Keratinocyte (primary cell): ENCODE results near the gene CSNK1G1. TPM values are rescaled to one million over a fixed set of nuclear protein-coding genes. Genes with fewer than 3 reads are reported as not detected.

Experiments used
- DNase-seq: peaks from one replicate; pipeline ENCODE4 v3.0.0-alpha.2; 2011; ENCODE audit warnings: low read depth, missing footprints, low spot score
- FAIRE-seq: peaks from 2 replicates; lab custom pipeline; 2011; peaks lifted over from hg19 to GRCh38; lab: Jason Lieb, UNC
- H2AFZ ChIP-seq: 2 replicates; pipeline ENCODE4 v1.6.0; 2012; ENCODE audit warnings: low read length, control low read depth, inconsistent platforms; ENCODE audit not compliant: control insufficient read depth
- H3K27ac ChIP-seq: 2 replicates; pipeline ENCODE4 v1.5.1; 2011; ENCODE audit warnings: low read length; ENCODE audit not compliant: control insufficient read depth, insufficient read depth
- H3K27me3 ChIP-seq: 3 replicates; pipeline ENCODE4 v1.6.0; 2011; ENCODE audit warnings: low read length; ENCODE audit not compliant: control insufficient read depth, insufficient read depth; ENCODE audit errors: extremely low read depth
- H3K36me3 ChIP-seq, 2 experiments: 2 replicates in 1 of 2; 3 replicates in 1 of 2; pipeline ENCODE4 v1.5.1; 2011; ENCODE audit warnings: low read length in 2 of 2, mild to moderate bottlenecking in 1 of 2; ENCODE audit not compliant: control insufficient read depth in 2 of 2, insufficient read depth in 2 of 2; ENCODE audit errors: extremely low read depth in 1 of 2
- H3K4me1 ChIP-seq: 3 replicates; pipeline ENCODE4 v1.5.1; 2011; ENCODE audit warnings: low read length; ENCODE audit not compliant: control insufficient read depth, insufficient read depth; ENCODE audit errors: extremely low read depth
- H3K4me2 ChIP-seq: 3 replicates; pipeline ENCODE4 v1.6.0; 2011; ENCODE audit warnings: low read depth, low read length; ENCODE audit not compliant: control insufficient read depth, insufficient read depth; ENCODE audit errors: extremely low read depth
- H3K4me3 ChIP-seq, 3 experiments: fragments of 200-600 bp in 1 of 3; sonication (generic) in 1 of 3; 2 replicates in 2 of 3; 3 replicates in 1 of 3; pipeline ENCODE4 v1.5.1; 2011 to 2016; ENCODE audit warnings: low read length in 3 of 3, mild to moderate bottlenecking in 3 of 3, control low read depth in 2 of 3, inconsistent platforms in 1 of 3, low read depth in 1 of 3, mixed read lengths in 1 of 3, mixed run types in 1 of 3, moderate library complexity in 1 of 3; ENCODE audit not compliant: control insufficient read depth in 2 of 3, insufficient read depth in 2 of 3; ENCODE audit errors: extremely low read depth in 1 of 3
- H3K79me2 ChIP-seq: 2 replicates; pipeline ENCODE4 v1.6.0; 2012; ENCODE audit warnings: low read length; ENCODE audit not compliant: control insufficient read depth, insufficient read depth
- H3K9ac ChIP-seq: 3 replicates; pipeline ENCODE4 v1.6.0; 2011; ENCODE audit warnings: low read length; ENCODE audit not compliant: control insufficient read depth, insufficient read depth; ENCODE audit errors: extremely low read depth
- H3K9me1 ChIP-seq: 3 replicates; pipeline ENCODE4 v1.6.0; 2011; ENCODE audit warnings: low read length; ENCODE audit not compliant: control insufficient read depth, insufficient read depth; ENCODE audit errors: extremely low read depth
- H3K9me3 ChIP-seq: 2 replicates; pipeline ENCODE4 v1.5.1; 2012; ENCODE audit warnings: low read depth, low read length; ENCODE audit not compliant: control insufficient read depth
- H4K20me1 ChIP-seq: 3 replicates; pipeline ENCODE4 v1.6.0; 2011; ENCODE audit warnings: low read length; ENCODE audit not compliant: control insufficient read depth, insufficient read depth; ENCODE audit errors: extremely low read depth
- CTCF ChIP-seq, 3 experiments: IDR thresholded peaks in 1 of 3; conservative IDR thresholded peaks in 1 of 3; optimal IDR thresholded peaks in 1 of 3; 2 replicates in 2 of 3; 3 replicates in 1 of 3; pipeline versions ENCODE3 to v1.5.1; 2011; ENCODE audit warnings: low read length in 3 of 3, mild to moderate bottlenecking in 3 of 3, moderate library complexity in 2 of 3, control low read depth in 1 of 3, inconsistent platforms in 1 of 3; ENCODE audit not compliant: insufficient read depth in 2 of 3; ENCODE audit errors: extremely low read depth in 1 of 3
- EZH2 ChIP-seq: IDR thresholded peaks from one replicate; pipeline ENCODE4 v1.6.1; 2012; ENCODE audit warnings: inconsistent platforms, mild to moderate bottlenecking, low read length, moderate library complexity
- dilution Hi-C: fragments of 300-500 bp; cut with MboI; formaldehyde crosslinking; loops from one replicate; pipeline ENCODE4 v1.7.0; 2020; ENCODE audit warnings: low sequenced_read_pairs; ENCODE audit not compliant: extremely low pct_ligation_motif_present
- polyA plus RNA-seq, 5 experiments: library from polyadenylated mRNA; depleted of rRNA in 3 of 5; stranded (reverse) in 3 of 5; stranded (forward) in 1 of 5; unstranded in 1 of 5; fragments of >200 nt; gene quantifications; 1 replicate in 1 of 5; 2 replicates in 3 of 5; 3 replicates in 1 of 5; pipeline versions ENCODE4 v1.2.1 to v1.2.3, GENCODE V29; 2011 to 2012; ENCODE audit warnings: missing spikeins in 2 of 5, low read depth in 1 of 5, low replicate concordance in 1 of 5

Gene CSNK1G1
- polyA plus RNA-seq, 1 donor (not counting 4 experiments of a cell fraction or from before 2014, with no cell fraction given) = 28.9 TPM

GRCh38 chr15:64245405-64245804 is 110.6 kb downstream of the CSNK1G1 start:
- no peaks in the 10 kb centered on the region for H3K9me1 ChIP-seq
- H3K9me3 ChIP-seq = no peaks in the 10 kb centered on the region
- no peak for FAIRE-seq
- H4K20me1 ChIP-seq = no peaks in the 10 kb centered on the region
- peaks cover 30% of the 10 kb centered on the region for H3K4me1 ChIP-seq
- no peak overlapping the region for H3K27ac ChIP-seq
- no peak overlapping the region for H2AFZ ChIP-seq
- no peak overlapping the region for H3K4me2 ChIP-seq
- H3K9ac ChIP-seq = no peak overlapping the region
- no peak for TF ChIP-seq CTCF (optimal IDR thresholded peaks at IDR 0.05 in 1 of 3, IDR thresholded peaks at IDR 0.05 in 1 of 3, conservative IDR thresholded peaks at IDR 0.05 in 1 of 3; ENCODE audit: extremely low read depth in 1 of 3, insufficient read depth in 2 of 3, low read length in 3 of 3)
- TF ChIP-seq EZH2 = no peak
- no peak overlapping the region for H3K4me3 ChIP-seq
- H3K79me2 ChIP-seq = peaks cover 48% of the 10 kb centered on the region
- H3K27me3 ChIP-seq = no peaks in the 10 kb centered on the region
- dilution Hi-C loops = no loop called here
- no peak for DNase-seq
- no peaks in the 10 kb centered on the region for H3K36me3 ChIP-seq

DNA sequence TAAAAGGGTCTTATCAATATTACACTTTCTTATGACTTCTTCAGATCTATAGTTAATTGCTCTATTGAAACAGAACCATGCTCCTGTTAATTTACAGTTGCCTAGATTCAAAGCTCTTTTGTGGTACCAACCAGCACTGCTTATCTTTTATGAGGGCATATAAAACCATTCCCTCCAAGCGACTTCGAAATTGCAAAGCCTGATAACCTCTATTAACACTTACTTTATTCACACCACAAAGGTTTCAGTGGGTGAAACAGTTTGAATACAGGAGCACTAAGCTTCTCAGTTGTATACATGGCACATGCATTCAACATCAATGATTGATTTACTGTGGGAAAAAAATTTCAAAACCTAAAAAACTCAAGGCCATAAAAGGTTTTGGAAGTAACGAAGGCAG is 118.3 kb downstream of the CSNK1G1 start:
- FAIRE-seq (no peak), DNase-seq (no peak)
- Histone ChIP-seq H3K9me1 (no peaks in the 10 kb centered on the region), H4K20me1 (peaks cover 9% of the 10 kb centered on the region), H3K36me3 (peaks cover 0 to 2% of the 10 kb centered on the region in 2 experiments), H3K4me2 (no peak overlapping the region), H3K9me3 (no peaks in the 10 kb centered on the region), H3K27me3 (no peaks in the 10 kb centered on the region), H3K79me2 (peaks cover 60% of the 10 kb centered on the region), H3K4me1 (peaks cover 2% of the 10 kb centered on the region), H2AFZ (no peak overlapping the region), H3K27ac (no peak overlapping the region), H3K9ac (no peak overlapping the region), H3K4me3 (no peak overlapping the region)
- no peak for TF ChIP-seq EZH2
- TF ChIP-seq CTCF (optimal IDR thresholded peaks at IDR 0.05 in 1 of 3, IDR thresholded peaks at IDR 0.05 in 1 of 3, conservative IDR thresholded peaks at IDR 0.05 in 1 of 3; ENCODE audit: extremely low read depth in 1 of 3, insufficient read depth in 2 of 3, low read length in 3 of 3) = no peak
- dilution Hi-C loops = no loop called here
